BE2C (cell line): ENCODE measurements around the gene PLCL1.

ENCODE experiments used
- DNase-seq: peaks from one replicate; pipeline ENCODE4 v3.0.0-alpha.2; 2020
- H3K27me3 ChIP-seq: fragments of 250-450 bp; sonication (Bioruptor Pico); 2 replicates; pipeline ENCODE4 v1.5.1; 2020; ENCODE audit warnings: mild to moderate bottlenecking
- H3K36me3 ChIP-seq: fragments of 250-450 bp; sonication (Bioruptor Pico); 2 replicates; pipeline ENCODE4 v1.5.1; 2020; ENCODE audit warnings: mild to moderate bottlenecking
- H3K4me1 ChIP-seq: fragments of 250-450 bp; sonication (Bioruptor Pico); 2 replicates; pipeline ENCODE4 v1.5.1; 2020
- H3K4me3 ChIP-seq: 2 replicates; pipeline ENCODE4 v1.5.1; 2011; ENCODE audit warnings: low read depth, low read length
- H3K9me3 ChIP-seq: fragments of 250-450 bp; sonication (Bioruptor Pico); 2 replicates; pipeline ENCODE4 v1.5.1; 2020
- TF ChIP-seq, protein P1 (sequence below): IDR thresholded peaks from 2 replicates; pipeline ENCODE4 v1.5.1; 2012; ENCODE audit warnings: mild to moderate bottlenecking, low read depth, low read length

Gene PLCL1

DNA sequence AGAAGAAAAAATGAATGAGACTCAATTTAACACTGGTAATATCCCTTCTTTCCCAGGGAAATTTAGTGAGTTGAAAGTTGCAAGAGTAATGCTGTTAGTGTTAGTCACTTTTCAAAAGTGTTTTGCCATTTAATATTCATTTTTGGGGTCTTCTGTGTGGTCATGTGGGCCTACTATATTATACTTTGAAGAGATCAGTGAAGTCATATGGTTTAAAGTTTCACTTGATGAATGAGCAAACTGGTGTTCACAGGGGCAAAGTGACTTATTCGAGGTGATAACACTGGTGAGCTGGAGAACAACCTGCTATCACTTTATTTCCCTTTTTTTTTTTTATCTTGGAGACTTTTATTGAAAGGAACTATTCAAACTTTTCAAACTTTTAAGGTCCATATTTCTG, 196.0 kb downstream of the PLCL1 start:
- DNase-seq: no peak
- Histone ChIP-seq H3K4me1 (no peaks in the 10 kb centered on the region), H3K27me3 (no peaks in the 10 kb centered on the region), H3K4me3 (no peak overlapping the region), H3K9me3 (no peaks in the 10 kb centered on the region), H3K36me3 (no peaks in the 10 kb centered on the region)
- TF ChIP-seq, protein P1, sequence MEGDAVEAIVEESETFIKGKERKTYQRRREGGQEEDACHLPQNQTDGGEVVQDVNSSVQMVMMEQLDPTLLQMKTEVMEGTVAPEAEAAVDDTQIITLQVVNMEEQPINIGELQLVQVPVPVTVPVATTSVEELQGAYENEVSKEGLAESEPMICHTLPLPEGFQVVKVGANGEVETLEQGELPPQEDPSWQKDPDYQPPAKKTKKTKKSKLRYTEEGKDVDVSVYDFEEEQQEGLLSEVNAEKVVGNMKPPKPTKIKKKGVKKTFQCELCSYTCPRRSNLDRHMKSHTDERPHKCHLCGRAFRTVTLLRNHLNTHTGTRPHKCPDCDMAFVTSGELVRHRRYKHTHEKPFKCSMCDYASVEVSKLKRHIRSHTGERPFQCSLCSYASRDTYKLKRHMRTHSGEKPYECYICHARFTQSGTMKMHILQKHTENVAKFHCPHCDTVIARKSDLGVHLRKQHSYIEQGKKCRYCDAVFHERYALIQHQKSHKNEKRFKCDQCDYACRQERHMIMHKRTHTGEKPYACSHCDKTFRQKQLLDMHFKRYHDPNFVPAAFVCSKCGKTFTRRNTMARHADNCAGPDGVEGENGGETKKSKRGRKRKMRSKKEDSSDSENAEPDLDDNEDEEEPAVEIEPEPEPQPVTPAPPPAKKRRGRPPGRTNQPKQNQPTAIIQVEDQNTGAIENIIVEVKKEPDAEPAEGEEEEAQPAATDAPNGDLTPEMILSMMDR: no peak

- H3K4me1 ChIP-seq: no peaks in the 10 kb centered on the region
- H3K27me3 ChIP-seq: no peaks in the 10 kb centered on the region
- TF ChIP-seq, protein P1: no peak
- no peaks in the 10 kb centered on the region for H3K36me3 ChIP-seq
- DNase-seq: no peak
- H3K4me3 ChIP-seq: no peak overlapping the region
- H3K9me3 ChIP-seq: no peaks in the 10 kb centered on the region
Measured at GRCh38 chr2:198004173-198004572, 199.8 kb downstream of the PLCL1 start.

GRCh38 chr2:198004921-198005829, 200.8 kb downstream of the PLCL1 start:
- Histone ChIP-seq H3K36me3 (no peaks in the 10 kb centered on the region), H3K4me3 (no peak overlapping the region), H3K9me3 (no peaks in the 10 kb centered on the region), H3K4me1 (no peaks in the 10 kb centered on the region), H3K27me3 (no peaks in the 10 kb centered on the region)
- TF ChIP-seq, protein P1: no peak
- no peak for DNase-seq

GRCh38 chr2:198006733-198007132, 202.3 kb downstream of the PLCL1 start:
- H3K27me3 ChIP-seq: no peaks in the 10 kb centered on the region
- H3K9me3 ChIP-seq: no peaks in the 10 kb centered on the region
- DNase-seq: no peak
- TF ChIP-seq, protein P1: no peak
- H3K4me1 ChIP-seq: no peaks in the 10 kb centered on the region
- H3K36me3 ChIP-seq: no peaks in the 10 kb centered on the region
- no peak overlapping the region for H3K4me3 ChIP-seq

DNA sequence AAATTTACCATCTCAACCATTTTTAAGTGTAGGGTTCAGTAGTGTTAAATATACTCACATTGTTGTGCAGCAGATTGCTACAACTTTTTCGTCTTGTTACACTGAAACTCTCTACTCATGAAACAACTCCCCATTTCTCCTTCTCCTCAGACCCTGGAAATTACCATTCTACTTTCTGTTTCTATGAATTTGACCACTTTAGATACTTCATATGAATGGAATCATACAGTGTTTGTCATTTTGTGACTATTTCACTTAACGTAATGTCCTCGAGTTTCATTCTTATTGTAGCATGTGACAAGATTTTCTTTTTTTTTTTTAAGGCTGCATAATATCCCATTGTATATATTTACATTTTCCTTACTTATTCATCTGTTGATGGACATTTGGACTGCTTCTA, 203.8 kb downstream of the PLCL1 start:
- DNase-seq: no peak
- TF ChIP-seq, protein P1: no peak
- H3K9me3 ChIP-seq: no peaks in the 10 kb centered on the region
- H3K4me3 ChIP-seq: no peak overlapping the region
- no peaks in the 10 kb centered on the region for H3K27me3 ChIP-seq
- no peaks in the 10 kb centered on the region for H3K4me1 ChIP-seq
- H3K36me3 ChIP-seq: no peaks in the 10 kb centered on the region

GRCh38 chr2:198012025-198012424, 207.6 kb downstream of the PLCL1 start:
- no peak overlapping the region for H3K4me3 ChIP-seq
- H3K27me3 ChIP-seq: no peaks in the 10 kb centered on the region
- H3K4me1 ChIP-seq: no peaks in the 10 kb centered on the region
- DNase-seq: no peak
- TF ChIP-seq, protein P1: no peak
- no peaks in the 10 kb centered on the region for H3K9me3 ChIP-seq
- no peaks in the 10 kb centered on the region for H3K36me3 ChIP-seq
